ENCODE results near the gene ZIC5. TPM values are rescaled to one million over a fixed set of nuclear protein-coding genes. Genes with fewer than 3 reads are reported as not detected.

The ZIC5 gene
- total RNA-seq, 1 experiment from 2014 or later = 1.5 TPM

DNA sequence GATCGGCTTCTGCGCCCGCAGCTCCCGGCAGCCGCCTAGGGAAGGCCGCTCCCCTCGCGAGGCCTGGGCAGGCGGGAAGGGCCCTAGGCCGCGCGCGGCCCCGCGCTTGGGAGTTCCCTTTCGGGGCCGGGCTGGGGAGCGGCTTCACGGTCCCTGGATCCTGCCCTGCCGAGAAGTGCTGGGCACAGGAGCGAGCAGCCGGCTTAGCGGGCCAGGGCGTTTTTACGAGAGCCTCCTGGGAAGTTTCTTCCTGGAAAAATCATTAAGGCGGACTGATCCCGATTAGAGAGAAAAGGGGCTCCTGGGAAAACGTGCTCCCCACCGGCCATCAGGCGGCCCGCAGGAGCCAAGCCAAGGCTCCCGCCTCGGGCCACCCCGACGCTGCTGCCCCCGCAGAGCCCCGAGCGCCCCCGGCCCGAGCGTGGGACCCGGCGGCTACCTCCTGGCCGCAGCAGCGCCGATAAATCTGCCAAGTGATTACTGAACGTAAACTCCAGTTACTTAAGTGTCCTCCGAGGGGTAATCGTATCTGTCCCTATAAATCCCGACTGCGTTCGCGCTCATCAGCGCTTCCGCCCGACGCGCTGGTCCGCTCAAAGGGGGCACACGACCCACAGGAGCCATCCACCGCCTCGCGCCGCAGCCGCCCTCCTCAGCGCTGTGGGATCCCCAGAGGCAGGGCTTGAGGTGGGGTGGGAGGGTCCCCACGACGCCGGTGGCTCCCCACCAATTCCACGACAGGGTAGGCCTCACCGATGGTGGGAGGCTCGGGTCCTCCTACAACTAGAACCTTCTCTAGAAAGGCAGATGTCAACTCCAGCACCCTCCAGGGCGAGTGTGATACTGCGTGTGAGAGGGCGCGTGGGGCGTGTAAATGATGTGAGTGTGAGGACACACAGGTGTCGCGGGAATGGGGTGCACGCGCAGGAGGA is 2.8 kb downstream of the ZIC5 start:
- in situ Hi-C loops (cut with HindIII; ENCODE audit: low pct_unique_long_range_greater_than_20kb, low sequenced_read_pairs) = no loop called here
- peak; percentile 53 for DNase-seq (ENCODE audit: low read depth)

- in situ Hi-C loops (cut with HindIII; ENCODE audit: low pct_unique_long_range_greater_than_20kb, low sequenced_read_pairs) = no loop called here
- peak; percentile 54 for DNase-seq (ENCODE audit: low read depth)
Observed at GRCh38 chr13:99967869-99968520, 3.6 kb downstream of the ZIC5 start.

DNA sequence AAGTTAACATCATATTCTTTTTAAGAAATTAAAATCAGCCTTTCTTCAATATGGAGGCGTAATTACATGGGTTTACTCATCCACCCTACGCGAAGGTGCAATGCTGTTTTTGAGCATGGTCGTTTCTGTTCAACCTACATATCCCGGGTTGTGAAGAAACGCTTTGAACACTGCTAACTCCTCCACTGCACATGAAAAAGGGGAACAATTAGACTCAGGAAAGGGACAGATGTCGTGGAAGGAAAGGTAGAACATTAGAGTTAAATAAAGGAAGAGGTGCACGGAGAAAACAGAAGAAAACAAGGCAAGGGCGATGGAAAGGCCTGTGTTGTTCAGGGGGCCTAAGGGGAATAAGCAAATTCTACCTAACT is 4.1 kb downstream of the ZIC5 start:
- DNase-seq (ENCODE audit: low read depth) = no peak
- in situ Hi-C loops (cut with HindIII; ENCODE audit: low pct_unique_long_range_greater_than_20kb, low sequenced_read_pairs) = no loop called here

DNA sequence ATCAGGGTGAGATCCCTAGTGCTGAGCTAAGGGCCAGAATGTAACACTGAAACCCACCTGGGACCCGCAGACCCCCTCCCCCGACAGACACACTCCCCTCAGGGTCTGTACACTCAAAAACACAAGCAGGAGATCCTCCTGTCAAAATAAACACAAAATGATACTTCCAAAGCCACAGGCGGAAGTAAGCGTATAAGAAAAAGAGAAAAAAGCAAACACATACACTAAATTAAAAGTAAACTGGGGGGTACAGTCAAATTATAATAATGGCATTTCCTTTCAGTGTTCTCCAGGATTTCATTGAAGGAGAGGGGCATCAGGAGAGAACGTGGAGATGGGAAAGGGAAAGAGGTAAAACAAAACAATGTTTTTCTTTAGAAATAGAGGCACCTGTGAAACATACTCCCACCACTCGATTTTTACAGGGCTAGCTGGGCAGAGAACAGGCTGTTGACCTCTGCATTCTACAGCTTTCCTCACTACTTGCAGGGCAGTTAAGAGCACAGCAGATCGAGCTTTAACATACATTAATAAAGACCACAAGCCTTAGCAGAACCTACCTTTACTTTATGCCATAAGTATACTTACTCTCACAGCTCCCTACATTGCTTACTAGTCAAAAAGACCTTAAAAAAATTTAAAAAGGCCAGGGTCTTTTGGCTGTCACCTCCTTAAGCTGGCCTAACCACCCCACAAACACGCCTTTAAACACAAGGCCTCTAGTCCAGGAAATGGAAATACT is 5.3 kb downstream of the ZIC5 start:
- DNase-seq (ENCODE audit: low read depth) = no peak
- in situ Hi-C loops (cut with HindIII; ENCODE audit: low pct_unique_long_range_greater_than_20kb, low sequenced_read_pairs) = no loop called here

DNA sequence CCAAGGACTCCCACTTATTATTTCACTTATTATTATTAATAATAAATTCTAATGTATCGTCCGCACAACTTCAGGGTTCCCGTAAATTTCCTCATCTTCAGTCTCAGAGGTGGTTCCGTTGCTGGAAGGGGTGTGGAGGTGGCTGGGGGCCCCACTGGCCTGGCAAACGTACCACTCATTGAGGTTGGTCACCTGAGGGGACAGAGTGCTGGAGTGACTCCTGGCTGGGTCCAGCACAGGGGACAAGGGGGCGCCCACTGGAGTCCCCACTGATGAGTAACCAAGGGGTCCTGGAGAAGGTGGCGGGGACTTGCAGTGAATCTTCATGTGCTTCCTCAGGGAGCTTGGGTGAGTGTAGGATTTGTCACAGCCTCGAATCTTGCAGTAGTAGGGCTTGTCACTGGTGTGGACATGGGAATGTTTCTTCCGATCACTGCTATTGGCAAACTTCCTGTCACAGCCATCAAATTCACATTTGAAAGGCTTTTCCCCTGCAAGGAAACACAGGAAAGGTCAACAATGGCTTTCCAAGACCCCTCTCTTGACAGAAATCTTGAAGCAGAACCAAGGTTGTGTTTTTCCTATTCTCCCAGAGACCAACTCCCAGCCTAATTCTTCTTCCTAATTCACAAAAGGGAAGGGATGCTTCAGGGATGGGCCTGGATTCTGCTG is 6.1 kb downstream of the ZIC5 start:
- in situ Hi-C loops (cut with HindIII; ENCODE audit: low pct_unique_long_range_greater_than_20kb, low sequenced_read_pairs) = no loop called here

GRCh38 chr13:99963816-99964339 is 7.7 kb downstream of the ZIC5 start:
- DNase-seq (ENCODE audit: low read depth) = no peak

More for the DNA sequence above, 6.1 kb downstream of the ZIC5 start:
- DNase-seq (ENCODE audit: low read depth) = no peak

DNA sequence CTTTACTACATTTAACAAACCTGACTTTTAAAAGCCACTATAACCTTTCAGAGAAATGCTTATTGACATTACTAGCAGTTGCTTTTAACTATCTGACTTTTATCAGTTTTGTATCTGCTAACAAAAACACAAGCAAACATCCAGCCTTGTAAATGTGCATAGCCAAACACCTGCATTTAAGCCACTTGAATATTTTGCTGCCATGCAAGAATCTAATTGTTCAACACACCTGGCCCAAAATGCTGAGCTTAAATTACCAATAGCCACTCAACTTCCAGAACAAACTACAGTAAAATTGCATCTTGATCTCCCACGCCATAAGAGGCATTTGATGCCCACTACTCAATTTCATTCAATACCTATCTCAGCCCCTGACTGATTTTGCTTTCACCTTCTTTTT is 9.3 kb downstream of the ZIC5 start:
- DNase-seq (ENCODE audit: low read depth) = no peak
- in situ Hi-C loops (cut with HindIII; ENCODE audit: low pct_unique_long_range_greater_than_20kb, low sequenced_read_pairs) = no loop called here

More at GRCh38 chr13:99963816-99964339, 7.7 kb downstream of the ZIC5 start:
- in situ Hi-C loops (cut with HindIII; ENCODE audit: low pct_unique_long_range_greater_than_20kb, low sequenced_read_pairs) = no loop called here

GRCh38 chr13:99961636-99962035 is 9.9 kb downstream of the ZIC5 start:
- in situ Hi-C loops (cut with HindIII; ENCODE audit: low pct_unique_long_range_greater_than_20kb, low sequenced_read_pairs) = no loop called here
- no peak for DNase-seq (ENCODE audit: low read depth)

GRCh38 chr13:99960663-99961311 is 10.8 kb downstream of the ZIC5 start:
- in situ Hi-C loops (cut with HindIII; ENCODE audit: low pct_unique_long_range_greater_than_20kb, low sequenced_read_pairs) = no loop called here
- no peak for DNase-seq (ENCODE audit: low read depth)

DNA sequence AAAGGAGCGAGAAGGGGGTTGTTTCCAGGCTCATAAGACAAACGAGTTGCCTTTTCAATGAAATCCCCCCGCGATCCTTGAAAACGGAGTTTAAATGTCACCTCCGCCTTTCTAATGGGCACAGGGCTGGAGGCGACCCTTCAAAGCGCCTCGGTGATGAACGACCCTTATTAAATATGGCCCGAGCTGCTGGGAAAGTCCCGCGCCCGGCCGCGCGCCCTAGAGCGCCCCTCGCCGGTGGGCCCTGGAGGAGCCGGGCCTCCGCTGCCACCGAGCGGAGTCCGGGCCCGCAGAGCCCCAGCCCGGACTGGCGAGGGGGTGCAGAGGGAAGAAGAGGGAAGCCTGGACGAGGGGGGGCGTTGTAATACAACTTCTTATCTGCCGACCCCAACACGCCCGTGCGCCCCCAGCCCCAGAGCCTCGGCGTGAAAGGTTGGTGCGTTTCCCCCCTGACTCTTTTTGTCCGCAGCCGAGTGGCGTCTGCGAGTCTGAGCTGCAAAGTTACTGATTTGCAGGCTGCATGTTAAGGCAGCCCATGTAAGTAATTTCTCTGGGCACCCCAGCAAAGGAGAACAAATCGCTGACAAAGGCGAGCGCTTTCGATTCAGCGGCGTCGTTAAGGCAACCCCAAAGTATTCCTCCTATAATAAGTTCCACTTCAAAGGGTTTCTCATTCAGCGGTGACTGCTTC is 11.9 kb downstream of the ZIC5 start:
- DNase-seq (ENCODE audit: low read depth) = no peak

DNA sequence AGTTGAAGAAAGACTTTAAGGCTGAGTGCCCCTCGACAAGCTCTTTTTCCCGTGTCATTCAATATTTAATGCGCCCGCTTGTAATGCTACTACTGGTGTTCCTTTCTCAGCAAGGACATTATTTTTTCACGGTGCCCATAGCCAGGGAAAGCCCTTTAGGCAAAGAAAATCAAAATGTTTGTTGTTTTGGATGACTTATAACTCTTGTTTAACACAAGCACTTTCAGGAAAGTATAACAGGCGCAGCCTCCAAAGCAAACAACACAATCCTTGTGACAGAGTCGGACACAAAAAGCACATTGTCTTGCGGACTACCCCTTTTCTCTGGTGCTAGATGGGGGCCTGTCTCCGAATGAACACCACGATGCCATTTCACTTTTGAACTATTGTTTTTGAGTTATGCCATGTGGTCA is 12.4 kb downstream of the ZIC5 start:
- in situ Hi-C loops (cut with HindIII; ENCODE audit: low pct_unique_long_range_greater_than_20kb, low sequenced_read_pairs) = no loop called here
- no peak for DNase-seq (ENCODE audit: low read depth)

More for the DNA sequence above, 11.9 kb downstream of the ZIC5 start:
- in situ Hi-C loops (cut with HindIII; ENCODE audit: low pct_unique_long_range_greater_than_20kb, low sequenced_read_pairs) = no loop called here

GRCh38 chr13:99958406-99959126 is 13.0 kb downstream of the ZIC5 start:
- no peak for DNase-seq (ENCODE audit: low read depth)
- in situ Hi-C loops (cut with HindIII; ENCODE audit: low pct_unique_long_range_greater_than_20kb, low sequenced_read_pairs) = no loop called here

GRCh38 chr13:99956473-99957349 is 14.9 kb downstream of the ZIC5 start:
- no peak for DNase-seq (ENCODE audit: low read depth)
- in situ Hi-C loops (cut with HindIII; ENCODE audit: low pct_unique_long_range_greater_than_20kb, low sequenced_read_pairs) = no loop called here

DNA sequence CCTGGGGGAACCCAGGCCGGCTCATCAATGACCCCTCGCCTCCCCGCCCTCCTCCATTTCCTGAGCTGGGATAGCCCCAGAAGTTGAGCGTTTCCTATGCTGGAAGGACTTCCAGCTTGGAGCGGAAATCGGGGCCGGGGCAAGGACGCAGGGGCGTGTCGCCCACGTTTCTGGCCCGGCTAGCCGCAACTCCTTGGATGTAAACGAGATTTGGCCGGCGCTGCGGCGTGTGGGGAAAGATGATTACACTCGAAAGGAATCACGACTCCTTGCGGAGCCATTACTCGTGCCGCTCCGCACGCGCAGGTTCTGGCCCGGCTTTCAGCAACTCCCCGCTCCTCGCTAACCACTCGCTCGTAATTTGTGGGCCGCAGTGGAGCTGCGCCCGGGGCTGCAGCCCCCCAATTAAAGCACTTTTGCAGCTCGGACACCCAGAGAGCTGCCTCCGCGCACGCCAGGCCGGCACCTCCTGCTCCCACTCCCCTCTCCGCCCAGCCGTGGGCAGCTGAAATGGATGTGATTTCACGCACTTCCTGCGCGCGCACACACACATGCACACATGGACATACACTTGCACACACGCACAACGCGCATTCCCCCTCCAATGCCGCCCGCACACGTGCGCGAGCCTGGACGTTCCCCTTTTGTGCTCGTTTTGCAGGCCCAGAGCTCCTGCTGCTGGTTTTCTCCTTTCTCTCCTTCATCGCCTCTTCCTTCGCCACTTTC is 15.7 kb downstream of the ZIC5 start:
- in situ Hi-C loops (cut with HindIII; ENCODE audit: low pct_unique_long_range_greater_than_20kb, low sequenced_read_pairs) = no loop called here
- no peak for DNase-seq (ENCODE audit: low read depth)

- in situ Hi-C loops (cut with HindIII; ENCODE audit: low pct_unique_long_range_greater_than_20kb, low sequenced_read_pairs) = no loop called here
- no peak for DNase-seq (ENCODE audit: low read depth)
Observed at GRCh38 chr13:99955107-99955746, 16.3 kb downstream of the ZIC5 start.
